H1 (cell line): ENCODE data around the gene PDIA6. TPM values are rescaled to one million over a fixed set of nuclear protein-coding genes. Genes with fewer than 3 reads are reported as not detected.

ENCODE experiments used
- CTCF ChIA-PET: fragments of 300-600 bp; sonication (Branson Sonifier 250); formaldehyde crosslinking; loops from one replicate; lab custom pipeline; 2021; ENCODE audit not compliant: partially characterized antibody; lab: Charles Lee
- POLR2A ChIA-PET: fragments of 300-600 bp; sonication (Branson Sonifier 250); formaldehyde crosslinking; loops from one replicate; lab custom pipeline; 2021; ENCODE audit warnings: inconsistent platforms; ENCODE audit not compliant: partially characterized antibody; lab: Charles Lee
- DNase-seq, 2 experiments: peaks; one replicate each; pipeline versions ENCODE4 v3.0.0 to v3.0.0-alpha.2; 2010 to 2022; ENCODE audit warnings: low spot score in 2 of 2, low read depth in 1 of 2, mixed read lengths in 1 of 2
- FAIRE-seq: peaks from 2 replicates; lab custom pipeline; 2011; peaks lifted over from hg19 to GRCh38; lab: Jason Lieb, UNC
- H2AFZ ChIP-seq: 2 replicates; pipeline ENCODE4 v1.8.1; 2012; ENCODE audit warnings: low read length, inconsistent platforms
- H2AK5ac ChIP-seq: 2 replicates; pipeline ENCODE4 v1.6.1; 2013; ENCODE audit warnings: low read depth, low read length
- H2BK120ac ChIP-seq: replicated peaks from 2 replicates; pipeline ENCODE3; 2013; ENCODE audit warnings: low read depth, low read length, inconsistent platforms
- H2BK12ac ChIP-seq: 2 replicates; pipeline ENCODE4 v1.6.1; 2013; ENCODE audit warnings: low read depth, low read length
- H2BK15ac ChIP-seq: 2 replicates; pipeline ENCODE4 v1.6.1; 2013; ENCODE audit warnings: low read length
- H2BK20ac ChIP-seq: 2 replicates; pipeline ENCODE4 v1.6.1; 2013; ENCODE audit warnings: low read length
- H2BK5ac ChIP-seq: 2 replicates; pipeline ENCODE4 v1.6.1; 2013; ENCODE audit warnings: low read depth, low read length
- H3K14ac ChIP-seq: 2 replicates; pipeline ENCODE4 v1.6.1; 2013; ENCODE audit warnings: inconsistent platforms; ENCODE audit not compliant: insufficient read length
- H3K18ac ChIP-seq: 2 replicates; pipeline ENCODE4 v1.6.1; 2013; ENCODE audit warnings: low read length; ENCODE audit errors: extremely low read depth
- H3K23ac ChIP-seq: 2 replicates; pipeline ENCODE4 v1.6.1; 2013; ENCODE audit warnings: inconsistent platforms; ENCODE audit not compliant: insufficient read length
- H3K23me2 ChIP-seq: 2 replicates; pipeline ENCODE4 v1.6.1; 2013; ENCODE audit warnings: low read depth, low read length
- H3K27ac ChIP-seq: 2 replicates; pipeline ENCODE4 v1.6.1; 2011; ENCODE audit warnings: low read depth, low read length, inconsistent platforms
- H3K27me3 ChIP-seq, 4 experiments: replicated peaks in 1 of 4; 1 replicate in 1 of 4; 2 replicates in 3 of 4; pipeline versions ENCODE4 v1.6.1 to v1.8.1; 2011 to 2013; ENCODE audit warnings: low read length in 3 of 4, mild to moderate bottlenecking in 3 of 4, inconsistent platforms in 2 of 4, mixed read lengths in 2 of 4, moderate library complexity in 1 of 4; ENCODE audit not compliant: control insufficient read depth in 3 of 4, insufficient read depth in 3 of 4; ENCODE audit errors: extremely low read depth in 1 of 4
- H3K36me3 ChIP-seq, 4 experiments: 2 replicates each; pipeline versions ENCODE4 v1.6.1 to v1.8.1; 2011 to 2013; ENCODE audit warnings: mild to moderate bottlenecking in 4 of 4, low read length in 3 of 4, moderate library complexity in 2 of 4, control low read depth in 1 of 4, inconsistent platforms in 1 of 4; ENCODE audit not compliant: insufficient read depth in 4 of 4, control insufficient read depth in 2 of 4
- H3K4ac ChIP-seq: replicated peaks from 2 replicates; pipeline ENCODE3; 2013; ENCODE audit warnings: low read length, low read depth, mixed read lengths, inconsistent platforms; ENCODE audit not compliant: insufficient read length
- H3K4me1 ChIP-seq, 4 experiments: replicated peaks in 1 of 4; 1 replicate in 1 of 4; 2 replicates in 3 of 4; pipeline versions ENCODE4 v1.6.1 to v1.8.1; 2011 to 2013; ENCODE audit warnings: low read length in 3 of 4, inconsistent platforms in 2 of 4, mixed read lengths in 1 of 4; ENCODE audit not compliant: insufficient read depth in 4 of 4, control insufficient read depth in 3 of 4
- H3K4me2 ChIP-seq, 2 experiments: 2 replicates each; pipeline versions ENCODE4 v1.6.1 to v1.8.1; 2011 to 2013; ENCODE audit warnings: low read depth in 2 of 2, low read length in 2 of 2, control low read depth in 1 of 2, inconsistent platforms in 1 of 2, mild to moderate bottlenecking in 1 of 2; ENCODE audit not compliant: insufficient read depth in 1 of 2
- H3K4me3 ChIP-seq, 4 experiments: fragments of 200-600, 300-600 bp in 1 of 4; sonication (generic), shearing (Covaris generic), sonication (Bioruptor Twin) in 1 of 4; 2 replicates each; pipeline versions ENCODE4 v1.5.1 to v1.8.1; 2011 to 2016; ENCODE audit warnings: low read length in 4 of 4, low read depth in 3 of 4, control low read depth in 2 of 4, inconsistent platforms in 2 of 4, mild to moderate bottlenecking in 2 of 4, mixed read lengths in 1 of 4, moderate library complexity in 1 of 4; ENCODE audit not compliant: insufficient read depth in 2 of 4; ENCODE audit errors: extremely low read depth in 1 of 4
- H3K56ac ChIP-seq: replicated peaks from 2 replicates; pipeline ENCODE3; 2013; ENCODE audit warnings: low read depth, mild to moderate bottlenecking, mixed read lengths, low read length, inconsistent platforms; ENCODE audit not compliant: insufficient read length
- H3K79me1 ChIP-seq: 2 replicates; pipeline ENCODE4 v1.6.1; 2013; ENCODE audit warnings: low read depth, low read length, control low read depth
- H3K79me2 ChIP-seq, 2 experiments: 2 replicates each; pipeline versions ENCODE4 v1.6.1 to v1.8.1; 2012 to 2013; ENCODE audit warnings: low read length in 2 of 2, mild to moderate bottlenecking in 2 of 2, inconsistent platforms in 1 of 2; ENCODE audit not compliant: insufficient read depth in 2 of 2, control insufficient read depth in 1 of 2
- H3K9ac ChIP-seq, 4 experiments: replicated peaks in 1 of 4; 1 replicate in 1 of 4; 2 replicates in 3 of 4; pipeline versions ENCODE4 v1.6.1 to v1.8.1; 2011 to 2013; ENCODE audit warnings: low read depth in 3 of 4, low read length in 3 of 4, control low read depth in 2 of 4, mild to moderate bottlenecking in 2 of 4, moderate library complexity in 2 of 4, inconsistent platforms in 1 of 4; ENCODE audit errors: extremely low read depth in 1 of 4
- H3K9me3 ChIP-seq, 2 experiments: 2 replicates each; pipeline versions ENCODE4 v1.6.1 to v1.8.1; 2012 to 2013; ENCODE audit warnings: mild to moderate bottlenecking in 2 of 2, moderate library complexity in 2 of 2, control low read depth in 1 of 2, inconsistent platforms in 1 of 2, low read depth in 1 of 2, low read length in 1 of 2, mixed read lengths in 1 of 2; ENCODE audit not compliant: insufficient read depth in 2 of 2
- H4K20me1 ChIP-seq, 2 experiments: replicated peaks in 1 of 2; 2 replicates each; pipeline versions ENCODE3 to v1.8.1; 2011 to 2013; ENCODE audit warnings: inconsistent platforms in 2 of 2, low read length in 2 of 2, mild to moderate bottlenecking in 1 of 2; ENCODE audit not compliant: insufficient read depth in 2 of 2, control insufficient read depth in 1 of 2
- H4K5ac ChIP-seq: 2 replicates; pipeline ENCODE4 v1.6.1; 2013; ENCODE audit warnings: low read length, low read depth, mixed read lengths, inconsistent platforms; ENCODE audit not compliant: insufficient read length
- H4K8ac ChIP-seq: 2 replicates; pipeline ENCODE4 v1.8.0; 2013; ENCODE audit warnings: mild to moderate bottlenecking, moderate library complexity, low read length, inconsistent platforms; ENCODE audit not compliant: insufficient read depth; ENCODE audit errors: extremely low read depth
- H4K91ac ChIP-seq: replicated peaks from 2 replicates; pipeline ENCODE3; 2013; ENCODE audit warnings: low read length, mixed read lengths, inconsistent platforms; ENCODE audit not compliant: insufficient read length
- WGBS, 2 experiments: shearing (Covaris generic) in 1 of 2; methylation state at CpG; one replicate each; pipeline versions ENCODE4 v1.1.6 to v1.1.7; 2013 to 2015; ENCODE audit warnings: low lambda C conversion rate in 2 of 2, mixed read lengths in 2 of 2, inconsistent platforms in 1 of 2, low coverage in 1 of 2, missing lambda C conversion rate in 1 of 2; ENCODE audit not compliant: insufficient replicate concordance in 2 of 2, insufficient coverage in 1 of 2, insufficient read length in 1 of 2; ENCODE audit errors: extremely low coverage in 1 of 2, missing lambda C conversion rate in 1 of 2; 5-methylcytosine and 5-hydroxymethylcytosine counted together
- polyA plus RNA-seq, 7 experiments: library from polyadenylated mRNA; depleted of rRNA in 3 of 7; stranded (reverse) in 5 of 7; unstranded in 2 of 7; fragments of >200 nt in 5 of 7; fragments of 200-250 nt in 2 of 7; gene quantifications; 1 replicate in 5 of 7; 2 replicates in 1 of 7; 4 replicates in 1 of 7; pipeline versions ENCODE4 v1.2.1 to v1.2.3, GENCODE V29; 2011 to 2013; ENCODE audit warnings: missing spikeins in 2 of 7, mixed read lengths in 2 of 7
- total RNA-seq: library from RNA; stranded (reverse); fragmentation: NEBNext Ultra II Directional; extraction: Animal tissue kit (Norgen Biotek cat#: 25700); gene quantifications from 2 replicates; pipeline ENCODE4 v1.2.1, GENCODE V29; 2021
- TF ChIP-seq, protein P1 (sequence below): IDR thresholded peaks from 2 replicates; pipeline ENCODE4 v1.6.1; 2011; ENCODE audit warnings: low read depth, mild to moderate bottlenecking, low read length; ENCODE audit not compliant: insufficient read depth
- TF ChIP-seq, protein P2 (sequence below): IDR thresholded peaks from 2 replicates; pipeline ENCODE4 v1.6.1; 2012; ENCODE audit warnings: inconsistent platforms

The PDIA6 gene
- total and polyA plus RNA-seq, 2 of the 8 experiments (the other 6 are each of a cell fraction or from before 2014, with no cell fraction given) = 181 to 384 TPM

DNA sequence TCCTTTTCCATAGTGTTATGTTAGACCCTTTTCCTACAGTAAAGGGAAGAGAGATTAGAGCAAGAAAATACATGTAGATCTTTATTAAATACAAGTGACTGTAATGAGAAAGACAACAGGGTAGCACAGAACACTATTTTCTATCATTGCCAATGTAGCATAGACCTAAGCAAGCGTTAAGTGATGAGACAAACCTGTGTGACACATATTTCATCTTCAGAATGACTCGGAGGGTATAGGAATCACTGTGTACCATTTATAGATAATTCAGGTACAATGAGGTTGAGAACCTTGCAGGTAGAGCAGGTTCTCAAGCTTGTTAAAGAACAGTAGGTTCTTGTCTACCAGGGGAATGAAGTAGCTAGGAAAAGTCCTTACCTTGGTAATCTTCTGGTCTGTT, 15.9 kb downstream of the PDIA6 start:
- Histone ChIP-seq H2BK15ac (no peak overlapping the region), H3K36me3 (peaks cover 9 to 81% (median 44%) of the 10 kb centered on the region in 4 experiments), H3K27me3 (no peaks in the 10 kb centered on the region), H3K9ac (no peak overlapping the region), H3K18ac (no peak overlapping the region), H3K4ac (no peak overlapping the region), H3K4me2 (no peak overlapping the region), H2BK120ac (no peak overlapping the region), H3K4me1 (no peaks in the 10 kb centered on the region), H3K9me3 (no peaks in the 10 kb centered on the region), H2AK5ac (no peak overlapping the region), H4K5ac (no peak overlapping the region), H2BK20ac (no peak overlapping the region), H3K79me2 (peaks cover 3 to 62% of the 10 kb centered on the region in 2 experiments), H3K79me1 (peaks cover 12% of the 10 kb centered on the region), H2BK12ac (no peak overlapping the region), H4K20me1 (peaks cover 8 to 18% of the 10 kb centered on the region in 2 experiments), H4K91ac (no peak overlapping the region), H3K23ac (no peak overlapping the region), H2AFZ (no peak overlapping the region), H3K14ac (no peak overlapping the region), H4K8ac (no peak overlapping the region), H3K27ac (no peak overlapping the region), H3K4me3 (no peak overlapping the region), H3K56ac (no peak overlapping the region), H2BK5ac (no peak overlapping the region), H3K23me2 (no peaks in the 10 kb centered on the region)
- TF ChIP-seq, protein P1, sequence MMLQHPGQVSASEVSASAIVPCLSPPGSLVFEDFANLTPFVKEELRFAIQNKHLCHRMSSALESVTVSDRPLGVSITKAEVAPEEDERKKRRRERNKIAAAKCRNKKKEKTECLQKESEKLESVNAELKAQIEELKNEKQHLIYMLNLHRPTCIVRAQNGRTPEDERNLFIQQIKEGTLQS = no peak
- TF ChIP-seq, protein P2, sequence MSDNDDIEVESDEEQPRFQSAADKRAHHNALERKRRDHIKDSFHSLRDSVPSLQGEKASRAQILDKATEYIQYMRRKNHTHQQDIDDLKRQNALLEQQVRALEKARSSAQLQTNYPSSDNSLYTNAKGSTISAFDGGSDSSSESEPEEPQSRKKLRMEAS = no peak
- DNase-seq = no peak
- POLR2A ChIA-PET = no interaction called here
- FAIRE-seq = no peak
- CTCF ChIA-PET = interaction anchor here (0.6 to 4.2 kb wide), 3 partner anchors 36 to 722 kb away, joined by 3 to 13 read pairs (median 4); no protein-coding TSS in a partner anchor
- WGBS, 2 experiments = 98% methylated on average over 2 of the region's 2 CpGs; no CpG with 5 or more reads in 1 of the 2 experiments
